ENCODE measurements around the gene SHC3. TPM values are rescaled to one million over a fixed set of nuclear protein-coding genes. Genes with fewer than 3 reads are reported as not detected.

Gene SHC3
- total and polyA plus RNA-seq, 2 experiments from 2014 or later, result 1.3 to 2.9 TPM

- TF ChIP-seq, protein P1, sequence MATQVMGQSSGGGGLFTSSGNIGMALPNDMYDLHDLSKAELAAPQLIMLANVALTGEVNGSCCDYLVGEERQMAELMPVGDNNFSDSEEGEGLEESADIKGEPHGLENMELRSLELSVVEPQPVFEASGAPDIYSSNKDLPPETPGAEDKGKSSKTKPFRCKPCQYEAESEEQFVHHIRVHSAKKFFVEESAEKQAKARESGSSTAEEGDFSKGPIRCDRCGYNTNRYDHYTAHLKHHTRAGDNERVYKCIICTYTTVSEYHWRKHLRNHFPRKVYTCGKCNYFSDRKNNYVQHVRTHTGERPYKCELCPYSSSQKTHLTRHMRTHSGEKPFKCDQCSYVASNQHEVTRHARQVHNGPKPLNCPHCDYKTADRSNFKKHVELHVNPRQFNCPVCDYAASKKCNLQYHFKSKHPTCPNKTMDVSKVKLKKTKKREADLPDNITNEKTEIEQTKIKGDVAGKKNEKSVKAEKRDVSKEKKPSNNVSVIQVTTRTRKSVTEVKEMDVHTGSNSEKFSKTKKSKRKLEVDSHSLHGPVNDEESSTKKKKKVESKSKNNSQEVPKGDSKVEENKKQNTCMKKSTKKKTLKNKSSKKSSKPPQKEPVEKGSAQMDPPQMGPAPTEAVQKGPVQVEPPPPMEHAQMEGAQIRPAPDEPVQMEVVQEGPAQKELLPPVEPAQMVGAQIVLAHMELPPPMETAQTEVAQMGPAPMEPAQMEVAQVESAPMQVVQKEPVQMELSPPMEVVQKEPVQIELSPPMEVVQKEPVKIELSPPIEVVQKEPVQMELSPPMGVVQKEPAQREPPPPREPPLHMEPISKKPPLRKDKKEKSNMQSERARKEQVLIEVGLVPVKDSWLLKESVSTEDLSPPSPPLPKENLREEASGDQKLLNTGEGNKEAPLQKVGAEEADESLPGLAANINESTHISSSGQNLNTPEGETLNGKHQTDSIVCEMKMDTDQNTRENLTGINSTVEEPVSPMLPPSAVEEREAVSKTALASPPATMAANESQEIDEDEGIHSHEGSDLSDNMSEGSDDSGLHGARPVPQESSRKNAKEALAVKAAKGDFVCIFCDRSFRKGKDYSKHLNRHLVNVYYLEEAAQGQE (IDR thresholded peaks at IDR 0.05; ENCODE audit: unreplicated experiment), result no peak
- TF ChIP-seq ZNF114 (CRISPR knock-in tag; IDR thresholded peaks at IDR 0.05), result no peak
These were observed 134.5 kb downstream of the SHC3 start (continued) for GRCh38 chr9:89044104-89044503.

DNA sequence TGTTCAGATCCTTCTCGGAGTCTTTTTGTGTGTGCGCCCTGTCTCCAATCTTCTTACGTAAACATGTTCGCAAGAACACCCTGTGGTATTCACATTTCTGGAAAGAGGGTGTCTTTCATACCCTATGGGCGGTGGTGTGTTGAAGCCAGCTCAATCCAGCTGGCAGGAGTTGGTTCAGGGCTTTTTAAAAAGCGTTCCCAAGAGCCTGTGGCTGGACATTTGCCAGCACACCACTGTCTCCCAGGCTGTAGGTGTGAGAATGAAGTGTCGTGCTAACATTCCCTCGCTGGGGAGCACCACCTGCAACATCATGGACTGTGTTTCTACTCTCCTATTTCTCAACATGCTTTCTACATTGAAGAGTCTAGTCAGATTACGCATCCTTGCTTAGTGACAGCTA is 135.6 kb downstream of the SHC3 start:
- H3K27ac Mint-ChIP-seq, result no peak overlapping the region
- DNase-seq (ENCODE audit: low spot score) (no peak), ATAC-seq (no peak)
- H3K4me1 Mint-ChIP-seq, result no peaks in the 10 kb centered on the region
- Histone ChIP-seq H3K4me3 (no peak overlapping the region), H2AFZ (no peak overlapping the region), H3K9me2 (ENCODE audit: insufficient read depth) (0 out of 2 replicates have a peak, but pooled peaks cover 5% of the 10 kb centered on the region), H3K27ac (ENCODE audit: low read depth) (no peak overlapping the region), H4K20me1 (replicated peaks; ENCODE audit: insufficient read depth) (no peaks in the 10 kb centered on the region), H3K4me1 (ENCODE audit: insufficient read depth) (no peaks in the 10 kb centered on the region), H3K27me3 (ENCODE audit: insufficient read depth) (no peaks in the 10 kb centered on the region), H3K79me2 (replicated peaks; ENCODE audit: insufficient read depth) (no peaks in the 10 kb centered on the region), H3K36me3 (ENCODE audit: insufficient read depth) (no peaks in the 10 kb centered on the region), H3K4me2 (no peak overlapping the region), H3F3A (replicated peaks; ENCODE audit: low read depth) (no peaks in the 10 kb centered on the region)
- H3K4me3 Mint-ChIP-seq, result no peak overlapping the region
- no peaks in the 10 kb centered on the region for H3K27me3 Mint-ChIP-seq (ENCODE audit: insufficient read depth, low read depth, poor library complexity)
- no peaks in the 10 kb centered on the region for H3K36me3 Mint-ChIP-seq (ENCODE audit: low read depth)
- TF ChIP-seq, protein P1 (IDR thresholded peaks at IDR 0.05; ENCODE audit: unreplicated experiment), result no peak
- no peaks in the 10 kb centered on the region for H3K9me3 Mint-ChIP-seq

GRCh38 chr9:89039664-89040063 is 139.0 kb downstream of the SHC3 start:
- DNase-seq (ENCODE audit: low spot score), result no peak
- Histone ChIP-seq H3K36me3 (ENCODE audit: insufficient read depth) (no peaks in the 10 kb centered on the region), H3K4me1 (ENCODE audit: insufficient read depth) (no peaks in the 10 kb centered on the region), H4K20me1 (replicated peaks; ENCODE audit: insufficient read depth) (no peaks in the 10 kb centered on the region), H3F3A (replicated peaks; ENCODE audit: low read depth) (no peaks in the 10 kb centered on the region), H2AFZ (no peak overlapping the region), H3K9me2 (ENCODE audit: insufficient read depth) (0 out of 2 replicates have a peak, but pooled peaks cover 5% of the 10 kb centered on the region), H3K4me2 (no peak overlapping the region), H3K27ac (ENCODE audit: low read depth) (no peak overlapping the region), H3K27me3 (ENCODE audit: insufficient read depth) (no peaks in the 10 kb centered on the region), H3K79me2 (replicated peaks; ENCODE audit: insufficient read depth) (no peaks in the 10 kb centered on the region), H3K4me3 (no peak overlapping the region)
- no peaks in the 10 kb centered on the region for H3K4me1 Mint-ChIP-seq
- H3K27ac Mint-ChIP-seq, result no peak overlapping the region
- no peaks in the 10 kb centered on the region for H3K9me3 Mint-ChIP-seq
- no peak for ATAC-seq
- peaks cover 2% of the 10 kb centered on the region for H3K27me3 Mint-ChIP-seq (ENCODE audit: insufficient read depth, low read depth, poor library complexity)
- H3K4me3 Mint-ChIP-seq, result no peak overlapping the region
- no peaks in the 10 kb centered on the region for H3K36me3 Mint-ChIP-seq (ENCODE audit: low read depth)
- TF ChIP-seq, protein P2, sequence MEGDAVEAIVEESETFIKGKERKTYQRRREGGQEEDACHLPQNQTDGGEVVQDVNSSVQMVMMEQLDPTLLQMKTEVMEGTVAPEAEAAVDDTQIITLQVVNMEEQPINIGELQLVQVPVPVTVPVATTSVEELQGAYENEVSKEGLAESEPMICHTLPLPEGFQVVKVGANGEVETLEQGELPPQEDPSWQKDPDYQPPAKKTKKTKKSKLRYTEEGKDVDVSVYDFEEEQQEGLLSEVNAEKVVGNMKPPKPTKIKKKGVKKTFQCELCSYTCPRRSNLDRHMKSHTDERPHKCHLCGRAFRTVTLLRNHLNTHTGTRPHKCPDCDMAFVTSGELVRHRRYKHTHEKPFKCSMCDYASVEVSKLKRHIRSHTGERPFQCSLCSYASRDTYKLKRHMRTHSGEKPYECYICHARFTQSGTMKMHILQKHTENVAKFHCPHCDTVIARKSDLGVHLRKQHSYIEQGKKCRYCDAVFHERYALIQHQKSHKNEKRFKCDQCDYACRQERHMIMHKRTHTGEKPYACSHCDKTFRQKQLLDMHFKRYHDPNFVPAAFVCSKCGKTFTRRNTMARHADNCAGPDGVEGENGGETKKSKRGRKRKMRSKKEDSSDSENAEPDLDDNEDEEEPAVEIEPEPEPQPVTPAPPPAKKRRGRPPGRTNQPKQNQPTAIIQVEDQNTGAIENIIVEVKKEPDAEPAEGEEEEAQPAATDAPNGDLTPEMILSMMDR (conservative IDR thresholded peaks at IDR 0.05; ENCODE audit: low read depth in 2 of 2), result no peak
- TF ChIP-seq EZH2 (IDR thresholded peaks at IDR 0.05; ENCODE audit: low read depth, unreplicated experiment), result no peak

Measured in GM23338 (cell line).